Stimulated activated CD8-positive, alpha-beta memory T cell treated with anti-CD3 and anti-CD28 coated beads, Interleukin-12 subunit alpha, Interleukin-12 subunit beta, amount 100 ng/mL, for 24 hours (primary cell): ENCODE measurements around the gene MAL.

Experiments used
- DNase-seq: peaks from one replicate; pipeline ENCODE4 v3.0.0-alpha.2; 2020; ENCODE audit errors: extremely low read depth

The MAL gene

DNA sequence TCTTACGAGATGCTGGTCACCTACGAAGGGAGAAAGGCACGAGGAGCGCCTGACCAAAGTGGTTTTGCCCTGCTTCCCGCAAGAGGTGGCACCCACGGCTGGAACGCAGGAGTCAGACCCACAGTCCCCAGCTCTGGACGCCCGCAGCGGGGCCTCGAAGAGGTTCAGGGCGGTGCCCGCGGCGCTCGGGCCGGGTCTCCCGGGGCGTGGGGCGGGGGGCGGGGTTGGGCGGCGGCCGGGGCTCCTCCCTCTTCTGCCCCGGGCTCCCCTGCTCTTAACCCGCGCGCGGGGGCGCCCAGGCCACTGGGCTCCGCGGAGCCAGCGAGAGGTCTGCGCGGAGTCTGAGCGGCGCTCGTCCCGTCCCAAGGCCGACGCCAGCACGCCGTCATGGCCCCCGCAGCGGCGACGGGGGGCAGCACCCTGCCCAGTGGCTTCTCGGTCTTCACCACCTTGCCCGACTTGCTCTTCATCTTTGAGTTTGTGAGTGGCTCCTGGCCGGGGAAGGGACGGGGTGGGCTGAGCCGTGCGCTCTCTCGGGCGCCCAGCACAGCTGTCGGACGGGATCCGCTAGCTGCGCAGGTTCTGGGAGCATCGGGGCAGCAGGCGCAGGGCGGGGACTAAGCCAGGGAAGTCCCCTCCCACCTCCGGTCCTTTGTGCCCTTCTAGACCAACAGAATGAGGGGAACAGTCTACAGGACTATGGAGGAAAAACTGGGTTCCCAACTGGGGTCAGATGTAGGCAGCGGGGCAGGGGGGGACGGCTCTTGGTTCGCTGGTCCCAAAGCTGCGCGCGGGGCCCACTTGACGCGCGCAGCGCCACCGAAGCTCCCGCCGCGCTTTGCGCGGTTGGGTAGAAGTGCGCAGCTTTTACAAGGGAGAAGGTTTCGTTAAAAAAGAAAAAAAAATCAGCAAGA, at the start of gene MAL:
TSS of gene MAL (plus strand) at position 303 of the 914 bp plus-strand sequence. CDS start at position 388, 85 bp downstream.
- DNase-seq = no peak

DNA sequence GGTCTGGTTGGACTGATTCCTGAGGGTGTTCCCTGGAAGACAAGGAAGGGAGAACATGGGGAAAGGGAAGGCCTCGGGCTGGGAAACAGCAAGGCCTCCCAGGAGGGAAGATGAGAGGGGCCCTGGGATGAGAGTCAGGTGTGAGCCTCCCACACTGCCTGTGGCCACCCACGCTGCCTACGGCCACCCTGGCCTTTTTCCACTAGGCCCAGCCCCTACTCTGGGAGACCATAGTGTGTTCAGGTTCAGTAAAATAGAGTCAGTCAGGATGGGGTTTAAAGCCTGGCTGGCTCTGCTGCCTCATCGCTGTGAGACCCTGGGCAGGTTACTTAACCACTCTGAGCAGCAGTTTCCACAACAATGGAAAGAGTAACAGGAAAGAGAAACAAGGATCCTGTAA, 47.7 kb upstream of the MAL start:
- DNase-seq = no peak

DNA sequence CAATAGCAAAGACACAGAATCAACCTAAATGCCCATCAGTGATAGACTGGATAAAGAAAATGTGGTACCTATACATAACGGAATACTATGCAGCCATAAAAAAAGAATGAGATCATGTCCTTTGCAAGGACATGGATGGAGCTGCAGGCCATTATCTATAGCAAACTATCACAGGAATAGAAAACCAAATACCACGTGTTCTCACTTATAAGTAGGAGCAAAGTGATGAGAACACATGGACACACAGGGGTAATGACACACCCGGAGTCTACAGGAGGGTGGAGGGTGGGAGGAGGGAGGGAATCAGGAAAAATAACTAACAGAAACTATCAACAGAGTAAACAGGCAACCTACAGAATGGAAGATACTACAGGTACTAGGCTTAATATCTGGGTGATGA, 46.6 kb upstream of the MAL start:
- no peak for DNase-seq

DNA sequence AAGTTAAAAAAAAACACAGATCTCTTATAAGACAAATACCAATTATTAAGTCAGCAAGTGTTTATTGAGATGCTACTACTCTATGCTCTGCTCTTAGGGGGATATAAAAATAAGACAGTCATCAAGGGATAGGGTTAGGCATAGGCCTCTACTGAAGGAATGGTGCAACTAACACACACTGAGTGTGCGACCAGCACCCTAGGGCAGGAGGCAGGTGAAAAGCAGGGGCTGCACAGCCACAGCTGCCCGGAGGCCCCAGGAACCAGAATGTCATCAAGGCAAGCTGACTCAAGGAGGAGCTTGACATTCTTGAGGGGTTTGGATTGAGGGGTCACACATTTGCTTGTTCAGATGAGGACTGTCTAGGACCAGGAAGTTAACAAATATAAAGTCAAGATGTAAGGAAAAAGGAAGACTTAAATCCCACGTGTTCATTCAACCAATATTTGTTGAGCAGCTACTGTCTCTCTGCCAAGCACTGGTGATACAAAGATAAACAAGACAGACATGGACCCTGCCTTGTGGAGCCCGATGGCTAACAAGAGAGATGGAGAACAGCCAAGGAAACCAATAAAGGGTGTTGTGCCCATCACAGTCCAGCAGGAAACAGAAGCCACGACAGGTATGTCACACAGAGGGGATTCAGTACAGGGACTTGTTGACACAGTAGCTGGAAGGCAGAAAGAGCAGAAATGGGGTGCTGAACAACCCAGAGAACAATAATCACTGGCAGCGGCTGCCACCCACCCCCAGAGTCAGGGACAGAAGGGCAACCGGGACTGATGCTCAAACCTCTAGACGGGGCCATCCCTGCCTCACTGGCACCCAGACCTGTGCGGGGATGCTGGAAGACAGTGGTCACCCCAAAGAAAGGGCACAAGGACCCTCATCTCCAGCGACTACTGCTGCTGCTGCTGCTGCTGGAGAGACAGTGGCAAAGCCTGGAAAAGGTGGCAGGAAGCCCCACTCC, 45.8 kb upstream of the MAL start:
- no peak for DNase-seq

DNA sequence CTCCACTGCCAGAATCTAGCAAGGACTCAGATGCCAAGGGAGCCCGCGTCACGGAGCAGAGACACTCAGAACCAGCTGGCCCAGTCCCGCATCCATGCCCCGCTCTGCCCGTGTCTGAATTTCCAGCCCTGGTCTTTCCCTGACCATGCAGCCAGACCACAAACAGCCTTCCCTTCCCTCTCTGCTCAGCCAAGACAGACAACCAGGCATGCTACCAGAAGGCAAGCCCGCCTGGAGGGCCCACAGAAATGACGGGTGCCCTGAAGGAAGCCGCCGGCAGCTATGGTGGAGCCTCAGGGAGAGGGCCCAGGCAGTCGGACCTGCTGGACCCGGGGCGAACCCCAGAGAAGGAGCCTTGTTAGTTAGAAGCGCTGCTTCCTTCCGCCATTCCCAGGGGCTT, 45.1 kb upstream of the MAL start:
- DNase-seq = no peak

DNA sequence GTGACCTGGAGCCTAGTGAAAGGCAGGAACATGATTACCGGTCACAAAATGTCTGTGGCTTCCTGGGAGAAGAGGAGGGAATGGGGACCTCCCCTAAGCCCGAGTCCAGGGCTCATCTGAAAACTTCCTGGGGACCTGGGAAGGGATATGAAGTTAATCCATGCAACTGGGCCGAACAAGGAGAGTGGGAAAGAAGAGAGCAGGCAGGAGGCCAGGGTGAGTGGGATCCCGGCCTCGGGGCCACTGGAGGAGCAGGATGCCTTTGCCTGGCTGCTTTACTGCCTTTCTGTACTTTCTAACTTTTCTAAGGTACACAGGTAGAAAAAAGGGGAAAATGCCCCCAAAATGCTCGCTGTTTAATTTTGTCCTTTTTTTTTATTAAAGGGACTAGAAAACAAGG, 43.4 kb upstream of the MAL start:
- no peak for DNase-seq

DNA sequence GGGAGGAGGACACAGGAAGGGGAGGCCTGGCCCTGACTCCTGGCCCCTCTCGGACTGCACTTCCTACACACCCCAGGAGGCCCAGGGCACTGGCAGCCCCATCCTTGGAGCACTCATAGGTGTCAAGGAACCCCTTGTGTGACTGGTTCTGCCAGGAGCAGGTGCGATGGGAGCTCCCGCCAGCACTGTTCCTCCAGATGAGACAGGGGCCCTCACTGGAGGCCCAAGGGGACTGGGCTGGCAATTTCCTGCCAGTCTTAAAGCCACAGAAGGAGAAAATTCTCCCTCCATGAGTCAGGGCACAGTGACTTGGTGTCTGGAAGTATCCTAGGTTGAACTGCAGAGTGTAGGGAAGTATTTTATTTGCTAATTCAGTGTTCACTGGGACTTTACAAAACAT, 42.8 kb upstream of the MAL start:
- no peak for DNase-seq

DNA sequence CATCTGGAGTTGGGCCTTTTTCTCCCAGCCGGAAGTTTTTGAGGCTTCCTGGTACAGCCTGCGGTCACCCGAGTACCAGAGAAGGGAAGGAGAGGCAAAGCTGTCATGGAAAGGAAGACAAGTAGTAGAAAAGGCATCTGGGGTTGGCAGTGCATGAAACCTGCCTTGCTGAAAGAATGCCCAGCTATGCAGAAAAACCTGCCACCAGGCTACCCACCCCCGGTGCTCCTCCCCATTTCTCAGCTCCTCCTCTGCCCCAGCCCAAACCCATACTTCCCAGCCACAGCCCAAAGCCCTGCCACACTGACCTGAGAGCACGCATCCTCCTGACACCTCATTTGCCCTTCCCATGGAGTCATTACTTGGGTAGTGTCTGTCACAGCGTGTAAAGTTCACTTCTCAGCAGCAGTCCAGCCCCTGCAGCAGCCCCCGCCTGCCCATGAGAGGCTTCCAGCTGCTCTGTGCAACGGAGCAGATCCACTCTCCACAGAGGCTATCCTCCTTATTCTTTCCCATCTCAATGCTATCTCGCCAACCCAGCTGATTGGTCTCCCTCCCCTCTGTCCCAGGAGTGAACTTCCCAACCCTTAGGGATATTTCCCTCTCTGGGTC, 40.4 kb upstream of the MAL start:
- no peak for DNase-seq

DNA sequence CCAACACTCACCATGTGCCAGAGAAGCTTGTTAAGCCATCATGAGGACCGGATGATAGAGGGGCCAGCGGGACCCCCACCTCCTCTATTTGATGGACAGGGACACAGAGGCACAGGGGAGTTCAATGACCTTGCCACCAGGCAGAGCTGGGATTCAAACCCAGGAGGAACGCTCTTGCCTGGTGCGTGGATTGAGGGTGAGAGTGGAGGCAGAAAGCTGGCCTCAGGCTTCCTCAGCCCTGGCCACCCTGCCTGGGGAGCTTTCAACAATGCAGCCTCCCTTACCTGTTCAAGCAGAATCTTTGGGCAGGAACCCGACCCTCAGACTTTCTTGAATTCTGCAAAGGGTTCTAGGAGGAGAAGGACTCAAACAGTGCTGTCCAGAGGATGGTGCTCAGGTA, 39.9 kb upstream of the MAL start:
- DNase-seq = no peak

DNA sequence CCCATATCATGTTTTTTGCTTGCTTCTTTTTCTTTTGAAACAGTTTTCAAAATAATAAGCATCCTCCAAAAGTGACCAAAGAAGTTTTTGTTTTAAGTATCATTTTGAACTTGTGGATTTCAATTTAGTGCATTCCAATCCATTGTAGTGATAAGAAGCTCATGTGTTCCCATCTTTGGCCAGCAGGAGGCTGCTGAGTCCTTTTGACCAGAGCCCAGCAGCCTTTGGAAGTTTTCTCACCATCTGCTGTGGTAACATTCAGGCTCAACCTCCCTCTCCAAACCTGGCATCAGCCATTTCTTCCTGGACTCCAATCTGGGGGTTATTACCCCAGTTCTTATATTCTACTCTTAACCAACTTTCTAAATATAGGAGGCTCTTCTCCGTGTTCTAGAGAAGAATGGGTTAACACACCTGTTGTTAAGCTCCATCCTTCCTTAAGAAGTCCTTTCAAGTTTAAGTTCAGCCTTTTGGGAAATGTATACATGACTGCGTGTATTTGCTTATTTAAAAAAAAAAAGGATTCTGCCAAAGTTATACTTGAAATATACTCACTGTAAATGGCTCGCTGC, 39.0 kb upstream of the MAL start:
- no peak for DNase-seq

DNA sequence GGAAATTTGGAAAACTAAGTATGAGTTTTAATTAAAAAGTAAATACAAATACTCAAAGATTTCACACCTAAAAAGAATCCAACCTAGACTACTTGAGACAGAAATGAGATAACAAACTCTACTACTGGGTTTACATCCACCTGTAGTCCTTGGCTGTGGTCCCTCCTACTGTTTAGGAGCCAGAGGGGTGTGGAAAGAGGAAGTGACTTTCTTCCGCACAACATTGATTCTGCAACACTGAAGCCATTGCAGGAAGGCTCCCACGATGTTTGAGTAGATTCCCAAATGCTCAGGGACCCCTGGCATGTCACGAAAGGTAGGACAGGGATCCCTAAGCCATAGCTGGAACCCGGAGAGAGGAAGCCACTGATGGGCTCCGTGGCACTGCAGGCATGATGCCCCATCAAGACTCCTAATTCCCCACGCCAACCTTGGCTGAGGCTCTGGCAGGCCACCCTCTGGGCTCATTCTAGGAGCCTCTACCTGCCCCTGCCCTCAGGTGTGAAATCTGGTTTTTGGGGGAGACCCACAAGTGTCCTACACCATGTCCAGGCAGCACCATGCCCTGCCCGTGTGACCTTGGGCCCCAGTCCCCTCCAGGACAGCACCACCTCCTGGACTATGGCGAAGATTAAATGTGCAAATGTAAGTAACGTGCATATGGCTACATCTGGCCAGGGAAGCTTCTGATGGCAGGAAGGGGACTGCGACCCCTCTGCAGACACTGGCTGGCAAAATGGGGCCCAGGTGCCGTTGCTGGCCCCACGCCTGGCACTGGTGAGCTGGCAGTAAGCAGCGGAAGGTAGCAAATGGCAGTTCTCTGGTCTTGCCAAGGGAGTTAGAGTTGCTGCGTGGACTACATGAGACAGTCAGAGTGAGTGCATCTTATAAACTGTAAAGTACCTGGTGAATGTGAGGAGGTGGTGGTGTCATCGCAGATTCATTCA, 38.2 kb upstream of the MAL start:
- DNase-seq = no peak

DNA sequence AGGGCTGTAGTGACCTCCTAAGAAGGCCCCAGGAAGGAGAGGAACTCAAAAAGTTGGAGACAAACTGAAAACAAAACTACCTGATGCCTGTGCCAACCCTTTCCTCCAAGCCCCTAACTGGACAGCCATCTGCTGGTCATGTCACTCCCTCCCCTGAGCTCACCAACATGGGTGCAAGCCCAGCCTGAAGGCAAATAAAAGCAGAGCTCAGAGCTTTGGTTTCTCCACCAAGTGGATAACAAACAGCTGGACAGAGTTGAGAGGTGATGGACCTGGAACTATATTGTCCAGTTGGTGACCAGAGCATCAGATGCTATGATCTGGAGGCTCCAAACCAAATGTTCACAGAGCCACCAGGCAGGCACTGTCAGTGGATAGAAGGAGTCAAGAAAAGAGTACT, 34.6 kb upstream of the MAL start:
- no peak for DNase-seq

DNA sequence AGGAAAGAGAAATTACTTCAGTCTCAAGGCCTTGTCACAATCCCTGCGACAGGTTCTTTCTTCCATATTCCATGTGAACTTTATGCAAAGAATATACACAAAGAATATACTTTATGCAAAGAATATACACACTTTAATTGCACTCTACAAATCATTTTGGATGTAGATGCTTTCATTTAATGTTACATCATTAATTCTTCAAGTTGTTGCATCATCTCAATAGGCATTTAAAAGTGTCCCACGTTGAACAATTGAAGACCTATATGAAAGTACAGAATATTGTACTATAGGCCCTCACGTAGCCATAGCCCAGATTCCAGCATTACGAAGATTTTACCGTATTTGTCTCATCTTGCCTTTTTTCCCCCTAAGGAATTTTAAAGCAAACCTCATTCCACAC, 33.1 kb upstream of the MAL start:
- no peak for DNase-seq

DNA sequence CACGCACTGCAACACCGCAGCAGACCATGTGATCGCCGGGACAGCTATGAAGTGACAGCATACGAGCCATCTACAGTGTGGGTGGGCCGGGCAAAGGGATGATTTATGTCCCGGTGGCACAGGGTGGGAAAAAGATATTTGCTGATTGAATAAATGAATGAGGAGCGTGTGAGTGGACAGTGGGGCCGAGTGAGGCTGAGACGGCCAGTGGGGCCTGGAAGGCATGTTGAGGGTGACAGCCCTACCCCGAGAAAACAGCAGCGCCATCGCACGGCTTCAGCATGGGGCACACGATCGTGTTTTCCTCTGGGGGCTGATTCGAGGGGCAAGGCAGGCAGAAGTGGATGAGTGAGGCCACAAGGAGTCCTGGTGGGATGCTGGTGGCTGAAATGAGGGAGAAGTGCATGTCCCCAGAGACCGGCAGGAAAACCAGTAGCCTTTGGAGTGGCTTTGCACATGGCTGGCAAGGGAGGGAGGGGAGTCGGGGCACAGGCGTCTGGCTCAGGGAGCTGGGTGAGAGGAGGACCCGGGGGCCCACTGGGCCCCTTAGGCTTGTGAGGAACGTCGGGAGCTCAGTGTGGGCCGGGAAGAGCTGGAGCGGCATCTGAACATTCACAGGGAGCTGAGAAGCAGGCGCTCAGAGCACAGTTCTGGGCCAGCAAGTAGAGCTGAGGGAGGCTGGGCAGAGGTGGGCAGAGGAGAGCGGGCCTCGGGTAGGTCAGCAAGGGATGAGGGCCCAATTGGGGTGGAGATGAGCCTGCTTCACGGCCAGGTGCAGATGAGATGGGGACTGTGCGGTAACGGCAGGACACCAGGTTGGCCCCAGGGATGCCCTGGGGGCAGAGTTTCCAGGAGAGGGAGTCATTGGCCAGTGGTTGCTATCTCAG, 32.1 kb upstream of the MAL start:
- no peak for DNase-seq

DNA sequence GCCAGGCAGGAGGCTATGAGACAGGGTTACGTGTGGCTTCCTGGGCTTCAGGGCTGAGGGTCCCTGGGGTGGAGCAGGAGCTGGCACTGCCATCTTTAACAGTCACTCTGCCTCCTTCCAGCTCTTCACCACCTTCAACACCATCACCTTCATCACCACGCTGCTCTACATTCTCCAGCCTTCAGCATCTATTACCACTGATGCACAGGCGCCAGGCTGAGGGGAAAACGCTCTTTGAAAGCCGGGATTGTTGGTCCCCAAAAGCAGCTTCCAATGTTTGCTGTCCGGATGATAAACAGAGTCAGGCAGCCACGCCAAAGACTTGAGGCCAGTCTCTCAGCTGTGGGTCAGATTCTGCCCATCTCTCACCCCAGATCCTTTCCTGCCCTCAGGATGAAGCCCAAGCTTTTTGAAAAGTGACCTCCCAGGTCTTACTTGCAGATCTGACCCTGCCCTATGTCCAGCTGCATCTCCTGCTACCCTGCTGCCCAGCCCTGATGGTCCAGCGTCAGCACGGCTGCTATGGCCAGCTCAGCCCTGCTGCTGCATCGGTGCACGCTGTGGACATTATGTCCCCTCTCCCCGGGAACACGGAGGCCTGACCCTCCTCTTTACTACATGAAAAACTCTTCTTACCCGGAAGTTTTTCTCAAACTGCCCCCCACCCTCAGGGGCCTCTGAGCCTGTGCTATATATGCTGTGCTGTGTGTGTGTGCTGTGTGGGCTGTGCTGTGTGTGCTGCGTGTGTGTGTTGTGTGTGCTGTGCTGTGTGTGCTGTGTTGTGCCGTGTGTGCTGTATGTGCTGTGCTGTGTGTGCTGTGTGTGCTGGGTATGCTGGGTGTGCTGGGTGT, 31.2 kb upstream of the MAL start:
- DNase-seq = no peak

DNA sequence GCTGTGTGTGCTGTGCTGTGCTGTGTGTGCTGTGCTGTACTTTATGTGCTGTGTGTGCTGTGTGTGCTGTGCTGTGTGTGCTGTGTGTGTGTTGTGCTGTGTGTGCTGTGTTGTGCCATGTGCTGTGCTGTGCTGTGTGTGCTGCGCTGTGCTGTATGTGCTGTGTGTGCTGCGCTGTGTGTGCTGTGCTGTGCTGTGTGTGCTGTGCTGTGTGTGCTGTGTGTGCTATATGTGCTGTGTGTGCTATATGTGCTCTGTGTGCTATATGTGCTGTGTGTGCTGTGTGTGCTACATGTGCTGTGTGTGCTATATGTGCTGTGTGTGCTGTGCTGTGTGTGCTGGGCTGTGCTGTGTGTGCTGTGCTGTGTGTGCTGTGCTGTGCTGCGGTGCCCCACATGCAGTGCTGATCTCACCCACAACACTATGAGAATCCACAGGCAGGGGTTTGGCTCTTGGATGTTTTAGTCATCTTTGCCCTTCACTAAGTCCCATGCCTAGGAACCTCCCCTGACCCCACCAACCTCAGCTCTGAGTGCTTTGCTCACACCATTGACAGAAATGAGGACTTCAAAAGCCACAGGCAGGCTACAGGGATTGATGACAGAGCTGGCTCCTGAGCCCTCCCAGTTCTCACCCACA, 30.5 kb upstream of the MAL start:
- DNase-seq = no peak

DNA sequence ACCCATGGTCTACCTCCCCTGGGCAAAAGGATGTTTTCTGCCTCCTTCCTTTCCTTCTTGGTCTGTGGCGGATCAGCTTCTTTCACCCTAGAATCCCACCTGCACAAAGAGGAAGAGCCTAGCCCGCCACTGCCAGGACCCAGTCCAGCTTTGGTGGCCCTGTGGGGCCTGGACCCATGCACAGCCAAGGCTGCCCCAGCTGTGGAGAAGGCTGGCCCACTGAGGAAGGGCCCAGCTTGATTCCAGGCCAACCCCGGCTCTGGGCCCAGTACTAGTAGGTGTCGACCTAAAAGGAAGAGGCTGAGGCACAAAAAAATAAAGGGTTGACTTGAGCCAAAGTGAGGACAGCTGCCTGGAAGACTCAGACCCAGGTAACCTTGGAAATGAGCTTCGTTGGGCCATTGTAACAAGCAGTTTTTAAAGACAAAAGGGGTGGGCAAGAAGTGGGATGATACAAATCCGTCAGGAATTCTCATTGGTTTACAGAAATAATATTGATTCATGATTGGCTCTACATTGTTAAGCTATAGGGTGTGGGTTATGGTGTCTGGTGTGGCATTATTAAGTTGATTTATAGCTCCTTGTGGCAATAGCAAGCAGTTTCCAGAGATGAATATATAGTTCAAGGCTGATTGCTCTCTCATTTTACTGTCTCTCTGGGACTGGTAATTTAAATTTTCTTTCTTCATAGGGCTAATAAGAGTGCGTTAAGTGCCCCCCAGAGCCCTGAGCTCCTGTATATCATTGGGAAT, 29.8 kb upstream of the MAL start:
- no peak for DNase-seq
